K562 (cell line): Measurements from ENCODE around the gene WDR31. TPM values are rescaled to one million over a fixed set of nuclear protein-coding genes. Genes with fewer than 3 reads are reported as not detected.
A peak's percentile ranks its signal among the peaks of the same experiment; 100 is the strongest.

Experiments
- BACH1 ChIP-seq: fragments of 200-800 bp; sonication (Bioruptor generic); IDR thresholded peaks from 2 replicates; pipeline ENCODE4 v1.6.1; 2016; ENCODE audit warnings: missing genetic modification characterization, missing compliant biosample characterization
- CAMTA2 ChIP-seq: fragments of 250-450 bp; sonication (Bioruptor Pico); conservative IDR thresholded peaks from 2 replicates; pipeline ENCODE4 v1.5.1; 2022
- CBFA2T3 ChIP-seq: fragments of 450-650 bp; IDR thresholded peaks from 2 replicates; pipeline ENCODE4 v1.6.1; 2017
- CBX3 ChIP-seq, 2 experiments: IDR thresholded peaks; 1 replicate in 1 of 2; 2 replicates in 1 of 2; pipeline ENCODE4 v1.6.1; 2012; ENCODE audit warnings: inconsistent platforms in 2 of 2, low read length in 2 of 2, borderline replicate concordance in 1 of 2, control low read depth in 1 of 2
- CREB3 ChIP-seq: fragments of 450-650 bp; conservative IDR thresholded peaks from 2 replicates; pipeline ENCODE4 v1.6.1; 2016; ENCODE audit warnings: missing genetic modification characterization, low read depth, mild to moderate bottlenecking, missing compliant biosample characterization, moderate library complexity
- FOS ChIP-seq: IDR thresholded peaks from 3 replicates; pipeline ENCODE4 v1.6.1; 2011; ENCODE audit not compliant: insufficient read length; ENCODE audit errors: extremely low read depth
- GMEB1 ChIP-seq: fragments of 250-450 bp; sonication (Bioruptor Pico); IDR thresholded peaks from 2 replicates; pipeline ENCODE4 v1.4.0; 2020; ENCODE audit warnings: mild to moderate bottlenecking
- HDAC8 ChIP-seq: fragments of 450-650 bp; IDR thresholded peaks from 2 replicates; pipeline ENCODE4 v1.6.1; 2016; ENCODE audit warnings: mild to moderate bottlenecking, missing genetic modification characterization, moderate library complexity, missing compliant biosample characterization
- HIVEP1 ChIP-seq: fragments of 250-450 bp; sonication (Bioruptor Pico); IDR thresholded peaks from 2 replicates; pipeline ENCODE4 v1.4.0; 2020; ENCODE audit warnings: mild to moderate bottlenecking
- KDM2B ChIP-seq: fragments of 250-450 bp; sonication (Bioruptor Pico); IDR thresholded peaks from 2 replicates; pipeline ENCODE4 v1.8.0; 2021; ENCODE audit warnings: mild to moderate bottlenecking, moderate library complexity
- NFRKB ChIP-seq: fragments of 450-650 bp; IDR thresholded peaks from 2 replicates; pipeline ENCODE4 v1.6.1; 2016; ENCODE audit warnings: low read depth
- NR2C1 ChIP-seq, 2 experiments: fragments of 450-650 bp; IDR thresholded peaks; 2 replicates each; pipeline ENCODE4 v1.6.1; 2017; ENCODE audit warnings: mild to moderate bottlenecking in 2 of 2, antibody characterized with exemption in 1 of 2, inconsistent platforms in 1 of 2, missing compliant biosample characterization in 1 of 2, missing genetic modification characterization in 1 of 2
- PYGO2 ChIP-seq: fragments of 450-650 bp; IDR thresholded peaks from 2 replicates; pipeline ENCODE4 v1.6.1; 2016; ENCODE audit warnings: mild to moderate bottlenecking, missing genetic modification characterization, moderate library complexity, missing compliant biosample characterization
- SMAD4 ChIP-seq: fragments of 250-450 bp; sonication (Bioruptor Pico); conservative IDR thresholded peaks from 2 replicates; pipeline ENCODE4 v1.8.0; 2021; ENCODE audit warnings: inconsistent platforms, mild to moderate bottlenecking, moderate library complexity
- XRCC3 ChIP-seq: fragments of 450-650 bp; IDR thresholded peaks from 2 replicates; pipeline ENCODE4 v1.6.1; 2017; ENCODE audit warnings: mild to moderate bottlenecking, moderate library complexity
- ZC3H8 ChIP-seq: fragments of 450-650 bp; IDR thresholded peaks from 2 replicates; pipeline ENCODE4 v1.6.1; 2017
- ZNF174 ChIP-seq: fragments of 250-450 bp; sonication (Bioruptor Pico); IDR thresholded peaks from 2 replicates; pipeline ENCODE4 v1.4.0; 2020; ENCODE audit warnings: mild to moderate bottlenecking
- ZNF644 ChIP-seq: fragments of 200-800 bp; sonication (Bioruptor generic); IDR thresholded peaks from 2 replicates; pipeline ENCODE4 v1.6.1; 2016; ENCODE audit warnings: low read depth, missing genetic modification characterization, missing compliant biosample characterization
- ZNF740 ChIP-seq, 3 experiments: fragments of 200-800 bp in 1 of 3; sonication (Bioruptor generic) in 1 of 3; sonication (generic) in 1 of 3; formaldehyde crosslinking in 1 of 3; IDR thresholded peaks; 2 replicates each; pipeline versions ENCODE4 v1.6.1 to v1.8.0; 2016 to 2022; ENCODE audit warnings: mild to moderate bottlenecking in 2 of 3, missing compliant biosample characterization in 2 of 3, missing genetic modification characterization in 2 of 3, missing genetic modification reagents in 1 of 3
- polyA plus RNA-seq, 8 experiments: library from polyadenylated mRNA; depleted of rRNA in 4 of 8; stranded (reverse) in 5 of 8; unstranded in 3 of 8; fragments of >200 nt; fragmentation: Nextera tagmentation in 2 of 8; fragmentation: Illumina TruSeq in 1 of 8; extraction: Ambion mirVana in 2 of 8; extraction: Trizol in 1 of 8; gene quantifications; 2 replicates each; pipeline versions ENCODE4 v1.2.1 to v1.2.3, GENCODE V29; 2011 to 2014; ENCODE audit warnings: inconsistent platforms in 1 of 8, missing spikeins in 1 of 8
- total RNA-seq, 7 experiments: library from RNA; depleted of rRNA in 6 of 7; stranded (reverse); fragments of >200 nt in 6 of 7; fragmentation: Illumina TruSeq in 2 of 7; extraction: Trizol in 2 of 7; gene quantifications; 2 replicates each; pipeline versions ENCODE4 v1.2.1 to v1.2.3, GENCODE V29; 2011 to 2021; ENCODE audit warnings: low replicate concordance in 1 of 7
- TF ChIP-seq, protein P1 (sequence below): fragments of 450-650 bp; conservative IDR thresholded peaks from 2 replicates; pipeline ENCODE4 v1.6.1; 2016; ENCODE audit warnings: missing genetic modification characterization, low read depth, mild to moderate bottlenecking, control low read depth, missing compliant biosample characterization
- TF ChIP-seq, protein P2 (sequence below): sonication (generic); formaldehyde crosslinking; IDR thresholded peaks from 2 replicates; pipeline ENCODE4 v1.8.1; 2023; ENCODE audit warnings: mild to moderate bottlenecking, missing genetic modification reagents

The WDR31 gene
- total and polyA plus RNA-seq, 9 of the 15 experiments (the other 6 are each of a cell fraction or from before 2014, with no cell fraction given): 0.35 to 1.8 (median 0.95) TPM

DNA sequence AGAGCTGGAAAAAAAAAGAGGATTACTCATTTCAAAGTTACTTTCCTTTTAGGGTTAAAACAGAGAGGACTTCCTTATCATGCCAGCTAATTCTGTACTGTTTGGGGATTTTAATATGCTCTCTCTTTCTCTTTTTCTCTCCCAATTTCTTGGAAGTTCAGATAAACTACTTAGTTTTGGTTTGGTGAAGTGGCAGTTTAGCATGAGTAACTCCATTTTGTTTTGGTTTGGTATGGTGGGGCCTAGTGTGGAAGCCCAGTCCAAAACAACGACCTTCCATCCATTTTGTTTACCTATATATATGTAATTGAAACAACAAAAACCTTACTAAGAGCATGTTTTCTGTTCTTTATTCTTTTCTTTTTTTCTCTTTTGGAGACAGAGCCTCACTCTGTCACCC lies 5.6 kb upstream of the WDR31 start (continued):
- TF ChIP-seq, protein P1, sequence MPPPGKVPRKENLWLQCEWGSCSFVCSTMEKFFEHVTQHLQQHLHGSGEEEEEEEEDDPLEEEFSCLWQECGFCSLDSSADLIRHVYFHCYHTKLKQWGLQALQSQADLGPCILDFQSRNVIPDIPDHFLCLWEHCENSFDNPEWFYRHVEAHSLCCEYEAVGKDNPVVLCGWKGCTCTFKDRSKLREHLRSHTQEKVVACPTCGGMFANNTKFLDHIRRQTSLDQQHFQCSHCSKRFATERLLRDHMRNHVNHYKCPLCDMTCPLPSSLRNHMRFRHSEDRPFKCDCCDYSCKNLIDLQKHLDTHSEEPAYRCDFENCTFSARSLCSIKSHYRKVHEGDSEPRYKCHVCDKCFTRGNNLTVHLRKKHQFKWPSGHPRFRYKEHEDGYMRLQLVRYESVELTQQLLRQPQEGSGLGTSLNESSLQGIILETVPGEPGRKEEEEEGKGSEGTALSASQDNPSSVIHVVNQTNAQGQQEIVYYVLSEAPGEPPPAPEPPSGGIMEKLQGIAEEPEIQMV (tag): peak; percentile 87
- TF ChIP-seq HDAC8 (tag): peak; percentile 94
- TF ChIP-seq ZNF740 (CRISPR knock-in tag; IDR thresholded peaks at IDR 0.05): no peak
- peak in 1 of 2 experiments; percentile 97; a peak in 2 of 4 replicates for TF ChIP-seq ZNF740 (tag; IDR thresholded peaks at IDR 0.05)
- no peak for TF ChIP-seq NR2C1 (IDR thresholded peaks at IDR 0.05)
- TF ChIP-seq NR2C1 (tag; IDR thresholded peaks at IDR 0.05): peak; percentile 88
- TF ChIP-seq ZNF174 (CRISPR knock-in tag): 0 out of 2 replicates have a peak, but pooled peaks have one; percentile 25
- TF ChIP-seq PYGO2: peak; percentile 95
- no peak for TF ChIP-seq ZC3H8
- peak; percentile 72 for TF ChIP-seq GMEB1
- TF ChIP-seq XRCC3: no peak
- TF ChIP-seq, protein P2, sequence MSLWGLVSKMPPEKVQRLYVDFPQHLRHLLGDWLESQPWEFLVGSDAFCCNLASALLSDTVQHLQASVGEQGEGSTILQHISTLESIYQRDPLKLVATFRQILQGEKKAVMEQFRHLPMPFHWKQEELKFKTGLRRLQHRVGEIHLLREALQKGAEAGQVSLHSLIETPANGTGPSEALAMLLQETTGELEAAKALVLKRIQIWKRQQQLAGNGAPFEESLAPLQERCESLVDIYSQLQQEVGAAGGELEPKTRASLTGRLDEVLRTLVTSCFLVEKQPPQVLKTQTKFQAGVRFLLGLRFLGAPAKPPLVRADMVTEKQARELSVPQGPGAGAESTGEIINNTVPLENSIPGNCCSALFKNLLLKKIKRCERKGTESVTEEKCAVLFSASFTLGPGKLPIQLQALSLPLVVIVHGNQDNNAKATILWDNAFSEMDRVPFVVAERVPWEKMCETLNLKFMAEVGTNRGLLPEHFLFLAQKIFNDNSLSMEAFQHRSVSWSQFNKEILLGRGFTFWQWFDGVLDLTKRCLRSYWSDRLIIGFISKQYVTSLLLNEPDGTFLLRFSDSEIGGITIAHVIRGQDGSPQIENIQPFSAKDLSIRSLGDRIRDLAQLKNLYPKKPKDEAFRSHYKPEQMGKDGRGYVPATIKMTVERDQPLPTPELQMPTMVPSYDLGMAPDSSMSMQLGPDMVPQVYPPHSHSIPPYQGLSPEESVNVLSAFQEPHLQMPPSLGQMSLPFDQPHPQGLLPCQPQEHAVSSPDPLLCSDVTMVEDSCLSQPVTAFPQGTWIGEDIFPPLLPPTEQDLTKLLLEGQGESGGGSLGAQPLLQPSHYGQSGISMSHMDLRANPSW (CRISPR knock-in tag): no peak
- no peak for TF ChIP-seq CBFA2T3
- TF ChIP-seq CREB3 (tag): peak; percentile 97
- no peak for TF ChIP-seq NFRKB
- TF ChIP-seq HIVEP1: peak; percentile 94
- no peak for TF ChIP-seq CAMTA2
- no peak for TF ChIP-seq CBX3 (IDR thresholded peaks at IDR 0.05; ENCODE audit: borderline replicate concordance in 1 of 2, low read length in 2 of 2)
- peak; percentile 96 for TF ChIP-seq ZNF644
- 0 out of 2 replicates have a peak, but pooled peaks have one; percentile 53 for TF ChIP-seq KDM2B (CRISPR knock-in tag)
- TF ChIP-seq FOS: no peak
- TF ChIP-seq SMAD4: peak; percentile 95
- peak; percentile 89 for TF ChIP-seq BACH1 (tag)
